Measurements from ENCODE around the gene VTI1A. TPM values are rescaled to one million over a fixed set of nuclear protein-coding genes. Genes with fewer than 3 reads are reported as not detected.

VTI1A gene
- total RNA-seq, 1 donor from 2014 or later: 28.0 TPM

GRCh38 chr10:112813866-112814591 is 367.0 kb downstream of the VTI1A start:
- no peak for ATAC-seq

GRCh38 chr10:112815269-112816032 is 368.4 kb downstream of the VTI1A start:
- peak; percentile 76 for ATAC-seq

GRCh38 chr10:112816033-112816430 is 369.0 kb downstream of the VTI1A start:
- ATAC-seq: no peak

DNA sequence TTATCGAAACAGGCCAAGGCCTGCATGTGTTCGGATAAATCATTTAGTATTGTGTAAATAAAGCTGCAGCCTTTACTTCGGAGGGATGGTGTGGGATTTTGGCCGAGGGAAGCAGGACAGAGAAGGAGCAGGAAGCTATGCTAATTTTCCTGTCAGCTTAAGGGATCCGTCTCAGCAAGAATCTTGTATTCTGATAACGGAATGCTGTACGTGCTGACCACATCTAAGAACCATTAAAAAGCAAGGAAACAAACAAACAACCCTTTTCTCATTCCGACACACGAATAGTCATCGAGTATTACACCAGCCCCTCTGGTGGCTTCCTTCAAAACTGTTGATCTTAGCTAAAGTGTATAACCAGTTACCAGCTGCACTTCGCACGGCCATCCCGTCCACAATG is 369.9 kb downstream of the VTI1A start:
- ATAC-seq: no peak

DNA sequence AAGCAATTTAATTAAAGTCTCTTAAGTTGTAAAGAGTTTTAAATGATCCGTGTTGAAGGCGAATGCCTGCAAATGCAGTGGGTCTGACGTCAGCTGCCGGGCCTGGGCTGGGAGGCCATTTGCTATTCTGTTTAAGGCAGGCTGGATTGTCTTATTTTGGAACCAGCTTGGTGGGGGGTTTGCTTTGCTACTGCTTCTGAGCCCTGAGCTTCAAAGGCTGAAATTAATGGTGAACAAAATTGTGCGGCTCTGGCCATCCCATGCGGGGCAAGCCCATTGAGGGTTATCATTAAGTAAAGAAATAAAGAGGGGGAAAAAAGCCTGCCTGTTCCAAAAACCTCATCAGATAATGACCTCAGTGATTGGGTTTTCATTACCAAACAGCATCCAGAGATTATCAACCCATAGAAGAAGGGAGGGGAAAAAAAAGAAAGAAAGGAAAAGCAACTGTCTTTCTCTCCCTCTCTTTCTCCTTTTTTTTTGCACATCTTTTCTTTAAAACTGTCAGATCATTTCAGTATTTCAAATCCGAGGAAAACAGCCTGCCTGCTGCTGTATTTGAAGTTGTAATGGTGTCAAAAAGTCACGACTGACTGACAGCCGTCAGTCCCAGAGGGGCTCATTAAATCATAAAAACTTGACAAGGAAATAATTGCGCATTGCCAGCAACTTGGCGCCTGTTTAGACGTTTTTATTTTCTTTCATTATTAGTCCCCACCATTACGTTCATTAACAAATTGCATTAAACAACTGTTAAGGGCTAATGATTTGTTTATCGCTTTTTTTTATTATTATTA is 371.2 kb downstream of the VTI1A start:
- no peak for ATAC-seq

- no peak for ATAC-seq
Observed at GRCh38 chr10:112819231-112819630, 372.2 kb downstream of the VTI1A start.

DNA sequence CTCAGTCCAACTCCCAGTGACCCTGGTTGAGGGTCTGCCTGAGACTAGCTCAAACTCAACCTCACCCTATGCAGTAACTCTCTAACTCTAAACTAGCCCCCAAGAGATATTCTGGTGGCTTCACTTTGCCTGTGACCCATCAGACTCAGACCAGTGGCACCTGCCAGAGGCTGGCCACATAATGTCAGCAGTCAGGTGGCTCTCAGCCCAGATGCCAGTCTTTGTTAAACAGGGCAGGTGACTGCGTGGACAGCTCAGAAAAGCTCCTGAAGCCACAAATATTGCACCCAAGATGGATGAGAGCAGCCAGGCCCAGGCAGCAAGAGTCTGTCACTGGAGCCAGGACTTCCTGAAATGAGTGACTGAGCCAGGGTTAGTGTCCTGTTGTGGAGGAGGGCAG is 373.3 kb downstream of the VTI1A start:
- ATAC-seq: no peak

- no peak for ATAC-seq
Observed at GRCh38 chr10:112821038-112821437, 374.0 kb downstream of the VTI1A start.

- ATAC-seq: no peak
Observed at GRCh38 chr10:112821663-112822062, 374.6 kb downstream of the VTI1A start.

GRCh38 chr10:112823007-112823406 is 376.0 kb downstream of the VTI1A start:
- ATAC-seq: no peak

DNA sequence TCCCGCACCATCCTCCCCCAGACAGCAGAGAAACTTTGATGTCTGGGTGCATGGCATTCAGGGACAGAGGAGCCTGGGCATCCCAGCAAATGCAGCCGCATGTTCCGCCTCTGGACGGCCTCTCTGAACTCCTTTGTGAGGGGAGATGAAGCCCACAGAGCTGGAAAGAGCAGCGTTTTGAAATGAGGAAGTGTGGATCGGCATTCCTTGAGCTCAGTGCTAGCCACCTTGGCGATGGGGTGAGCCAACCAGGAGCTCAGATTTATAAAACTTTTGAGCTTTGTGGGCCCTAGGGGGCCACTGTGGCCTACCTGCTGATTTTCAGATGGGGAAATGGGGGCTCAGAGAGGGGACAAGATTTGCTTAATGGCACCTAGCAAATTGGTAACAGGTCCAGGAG is 376.6 kb downstream of the VTI1A start:
- ATAC-seq: no peak

DNA sequence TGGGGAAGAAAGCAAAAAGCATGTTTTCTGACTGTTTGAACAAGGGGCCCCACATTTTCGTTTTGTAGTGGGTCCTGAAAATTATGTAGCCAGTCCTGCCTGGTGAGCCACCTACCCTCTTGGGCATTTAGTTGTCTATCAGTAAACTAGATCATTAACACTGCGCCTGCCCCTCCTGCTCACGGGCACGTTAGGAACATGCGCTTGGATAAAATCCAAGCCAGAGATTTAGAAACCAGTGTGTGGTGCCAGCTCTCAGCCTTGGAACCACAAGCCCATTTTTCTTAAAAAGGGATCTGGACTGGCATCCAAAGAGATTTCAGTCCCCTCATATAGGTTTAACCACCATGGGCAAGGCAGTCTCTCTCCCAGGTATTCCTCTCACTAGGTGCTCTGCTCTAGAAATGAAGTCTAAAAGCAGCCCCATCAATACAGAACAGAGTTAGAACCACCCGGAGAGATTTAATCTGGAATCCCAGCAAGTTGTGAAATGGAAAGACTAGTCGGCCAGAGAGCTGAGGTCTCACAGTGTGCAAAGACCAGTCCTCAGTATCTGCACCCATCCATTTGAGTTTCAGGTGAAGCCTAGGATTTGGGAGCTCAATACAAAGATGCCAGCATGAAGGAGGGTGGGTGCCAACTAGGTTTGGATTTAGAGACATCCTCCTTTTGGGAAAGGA is 379.1 kb downstream of the VTI1A start:
- ATAC-seq: no peak

DNA sequence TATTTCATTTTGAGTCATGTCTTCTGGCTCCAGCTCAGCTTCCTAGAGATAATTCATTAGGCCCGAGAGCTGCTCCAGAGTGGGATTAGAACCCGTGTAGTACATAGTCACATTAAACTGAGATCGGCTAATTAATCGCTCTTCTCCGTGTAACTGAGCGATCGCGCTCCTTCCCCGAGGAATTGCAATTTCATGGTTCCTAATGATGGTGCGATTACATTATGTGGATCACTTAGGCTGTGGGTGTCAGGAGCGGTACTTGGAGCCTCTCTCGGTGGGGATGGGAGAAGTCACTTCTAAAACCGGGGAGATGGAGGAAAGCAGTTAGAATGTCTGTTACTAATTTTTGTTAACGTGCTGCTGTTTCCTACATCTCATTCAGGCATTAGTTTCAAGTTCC is 380.1 kb downstream of the VTI1A start:
- ATAC-seq: no peak

DNA sequence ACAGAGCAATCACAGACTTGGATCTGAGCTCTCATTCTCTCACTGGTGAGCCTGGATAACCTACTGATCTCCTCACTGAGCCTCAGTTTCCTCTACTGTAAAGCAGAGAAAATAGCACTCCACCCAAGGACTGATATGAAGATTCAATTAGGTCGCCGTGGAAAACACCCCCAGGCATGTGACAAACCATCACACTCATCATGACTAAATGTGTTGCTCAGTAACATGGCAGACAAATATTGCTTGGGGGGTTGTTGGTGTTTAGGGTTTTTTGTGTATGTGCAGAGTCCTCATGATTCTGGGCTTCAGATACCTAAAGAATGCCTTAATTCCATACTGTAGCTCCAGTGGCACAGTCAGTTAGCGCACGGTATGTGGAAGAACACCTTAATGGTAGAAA is 380.9 kb downstream of the VTI1A start:
- no peak for ATAC-seq

DNA sequence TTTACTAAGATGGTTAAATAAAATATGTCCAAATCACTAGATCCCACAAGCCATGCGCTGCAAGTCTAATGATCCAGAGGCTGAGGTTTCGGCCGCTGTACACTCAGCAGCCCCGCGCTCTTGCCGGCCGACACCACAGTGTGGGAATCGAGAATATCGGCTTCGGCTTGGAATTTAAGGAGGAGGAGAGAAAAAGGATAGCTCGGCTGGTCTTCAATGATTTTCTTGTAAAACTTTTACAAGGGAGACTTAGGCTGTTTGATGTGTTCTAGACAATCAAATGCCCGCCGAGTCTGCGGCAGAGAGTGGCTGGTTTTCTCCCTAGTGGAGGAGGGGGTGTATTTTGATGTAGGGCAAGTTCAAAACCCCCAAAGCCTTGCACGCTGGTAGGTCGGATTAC is 384.8 kb downstream of the VTI1A start:
- ATAC-seq: no peak

DNA sequence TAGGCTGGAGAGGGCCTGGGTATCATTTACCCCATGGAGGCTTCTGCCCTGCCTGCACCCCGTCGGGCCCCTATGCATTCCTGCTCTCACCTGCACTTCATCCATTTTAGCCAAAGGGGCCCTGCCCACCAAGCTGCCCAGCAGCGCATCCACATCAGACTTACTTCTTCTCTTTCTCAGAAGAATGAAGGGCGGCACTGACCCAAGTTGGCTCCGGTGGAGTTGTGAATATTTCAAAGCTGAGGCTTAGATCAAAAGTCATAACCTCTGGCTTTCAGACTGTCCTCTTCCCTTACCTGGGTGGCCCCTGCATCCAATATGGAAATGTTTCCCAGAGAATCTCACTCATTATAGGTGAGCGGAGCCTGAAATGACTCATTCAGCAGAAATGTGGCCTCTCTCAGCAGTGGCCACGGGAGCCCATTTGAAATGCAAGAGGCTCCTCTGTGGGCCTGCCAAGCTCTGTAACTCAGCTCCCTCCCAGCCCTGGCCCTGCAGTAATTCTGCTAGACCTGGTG is 385.4 kb downstream of the VTI1A start:
- peak; percentile 20 for ATAC-seq

- ATAC-seq: no peak
Observed at GRCh38 chr10:112832959-112833358, 385.9 kb downstream of the VTI1A start.

GRCh38 chr10:112834751-112835181 is 387.8 kb downstream of the VTI1A start:
- no peak for ATAC-seq

GRCh38 chr10:112835217-112835715 is 388.3 kb downstream of the VTI1A start:
- no peak for ATAC-seq

GRCh38 chr10:112835944-112836451 is 389.0 kb downstream of the VTI1A start:
- ATAC-seq: no peak

- no peak for ATAC-seq
Observed at GRCh38 chr10:112838784-112839481, 391.9 kb downstream of the VTI1A start.
